HL-60 (cell line): ENCODE measurements around the gene CILP2.

Experiments
- CTCF ChIP-seq: IDR thresholded peaks from one replicate; pipeline ENCODE4 v1.5.1; 2011; ENCODE audit warnings: low read length, control low read depth, inconsistent platforms; ENCODE audit not compliant: insufficient read depth
- GABPA ChIP-seq: IDR thresholded peaks from 2 replicates; pipeline ENCODE4 v1.6.1; 2012; ENCODE audit warnings: low read depth
- POLR2AphosphoS5 ChIP-seq: IDR thresholded peaks from 2 replicates; pipeline ENCODE4 v1.6.1; 2012; ENCODE audit warnings: low read depth
- REST ChIP-seq: IDR thresholded peaks from 2 replicates; pipeline ENCODE4 v1.6.1; 2012; ENCODE audit warnings: low read depth; ENCODE audit not compliant: insufficient replicate concordance
- SPI1 ChIP-seq: IDR thresholded peaks from 2 replicates; pipeline ENCODE4 v1.6.1; 2012; ENCODE audit warnings: low read depth, mild to moderate bottlenecking, borderline replicate concordance

- TF ChIP-seq CTCF (no peak), POLR2AphosphoS5 (no peak), REST (no peak), GABPA (no peak), SPI1 (no peak)
Observed at GRCh38 chr19:19584356-19584755, 46.3 kb downstream of the CILP2 start.
